SK-N-SH treated with all-trans-retinoic acid at 6 μM for 48 hours (cell line): ENCODE results near the gene PAPPA2.

ENCODE experiments used
- ATAC-seq: fragments of 200-7000 bp; cut with Tn5 transposase; 3 replicates; pipeline ENCODE4 v1.9.1; 2020; ENCODE audit warnings: mild to moderate bottlenecking, moderate library complexity
- ARNTL ChIP-seq: fragments of 450-650 bp; formaldehyde crosslinking; IDR thresholded peaks from 2 replicates; pipeline ENCODE4 v1.5.0; 2020; ENCODE audit warnings: low read depth, mild to moderate bottlenecking, moderate library complexity, borderline replicate concordance
- BACH2 ChIP-seq: fragments of 250-450 bp; sonication (Bioruptor Pico); IDR thresholded peaks from 2 replicates; pipeline ENCODE4 v1.9.0; 2021; ENCODE audit warnings: mild to moderate bottlenecking, borderline replicate concordance
- CSDC2 ChIP-seq: fragments of 250-450 bp; sonication (Bioruptor Pico); IDR thresholded peaks from 2 replicates; pipeline ENCODE4 v1.5.0; 2020; ENCODE audit warnings: mild to moderate bottlenecking, moderate library complexity
- ESRRG ChIP-seq: fragments of 250-450 bp; sonication (Bioruptor Pico); IDR thresholded peaks from 2 replicates; pipeline ENCODE4 v1.6.1; 2021; ENCODE audit warnings: mild to moderate bottlenecking
- GLIS3 ChIP-seq: fragments of 250-450 bp; sonication (Bioruptor Pico); IDR thresholded peaks from 2 replicates; pipeline ENCODE4 v1.5.0; 2020; ENCODE audit warnings: mild to moderate bottlenecking, moderate library complexity
- ISL1 ChIP-seq: fragments of 250-450 bp; sonication (Bioruptor Pico); IDR thresholded peaks from 2 replicates; pipeline ENCODE4 v2.1.2; 2022; ENCODE audit warnings: mild to moderate bottlenecking, moderate library complexity
- POU6F1 ChIP-seq: fragments of 250-450 bp; sonication (Bioruptor Pico); IDR thresholded peaks from 2 replicates; pipeline ENCODE4 v1.8.0; 2021; ENCODE audit warnings: low read depth, mild to moderate bottlenecking, moderate library complexity, borderline replicate concordance
- PPARA ChIP-seq: fragments of 250-450 bp; sonication (Bioruptor Pico); IDR thresholded peaks from 2 replicates; pipeline ENCODE4 v1.5.0; 2020; ENCODE audit warnings: mild to moderate bottlenecking, borderline replicate concordance
- RARB ChIP-seq: fragments of 250-450 bp; sonication (Bioruptor Pico); IDR thresholded peaks from 2 replicates; pipeline ENCODE4 v1.8.0; 2021; ENCODE audit warnings: mild to moderate bottlenecking, moderate library complexity
- SNAI2 ChIP-seq: fragments of 250-450 bp; sonication (Bioruptor Pico); IDR thresholded peaks from 2 replicates; pipeline ENCODE4 v1.5.0; 2020; ENCODE audit warnings: mild to moderate bottlenecking, moderate library complexity
- TOX ChIP-seq: fragments of 250-450 bp; sonication (Bioruptor Pico); IDR thresholded peaks from 2 replicates; pipeline ENCODE4 v1.8.0; 2021; ENCODE audit warnings: mild to moderate bottlenecking, moderate library complexity, borderline replicate concordance
- ZC3H10 ChIP-seq: fragments of 250-450 bp; sonication (Bioruptor Pico); IDR thresholded peaks from 2 replicates; pipeline ENCODE4 v1.5.1; 2021; ENCODE audit warnings: mild to moderate bottlenecking, moderate library complexity
- ZFP3 ChIP-seq: fragments of 250-450 bp; sonication (Bioruptor Pico); IDR thresholded peaks from 2 replicates; pipeline ENCODE4 v1.5.0; 2020; ENCODE audit warnings: mild to moderate bottlenecking, moderate library complexity
- ZFP30 ChIP-seq: fragments of 450-650 bp; formaldehyde crosslinking; IDR thresholded peaks from 2 replicates; pipeline ENCODE4 v1.5.0; 2022; ENCODE audit warnings: mild to moderate bottlenecking, moderate library complexity
- ZNF565 ChIP-seq: fragments of 450-650 bp; formaldehyde crosslinking; conservative IDR thresholded peaks from 2 replicates; pipeline ENCODE4 v1.5.0; 2020; ENCODE audit warnings: low read depth, mild to moderate bottlenecking, moderate library complexity
- ZNF70 ChIP-seq: fragments of 450-650 bp; formaldehyde crosslinking; IDR thresholded peaks from 2 replicates; pipeline ENCODE4 v1.5.0; 2020; ENCODE audit warnings: mild to moderate bottlenecking, moderate library complexity
- ZNF8 ChIP-seq: fragments of 450-650 bp; formaldehyde crosslinking; IDR thresholded peaks from 2 replicates; pipeline ENCODE4 v1.5.0; 2020; ENCODE audit warnings: mild to moderate bottlenecking, moderate library complexity
- TF ChIP-seq, protein P1 (sequence below): fragments of 250-450 bp; sonication (Bioruptor Pico); IDR thresholded peaks from 2 replicates; pipeline ENCODE4 v1.5.1; 2021; ENCODE audit warnings: mild to moderate bottlenecking, moderate library complexity
- TF ChIP-seq, protein P2 (sequence below): fragments of 250-450 bp; sonication (Bioruptor Pico); IDR thresholded peaks from 2 replicates; pipeline ENCODE4 v1.8.0; 2020; ENCODE audit warnings: mild to moderate bottlenecking, moderate library complexity, borderline replicate concordance
- TF ChIP-seq, protein P3 (sequence below): fragments of 250-450 bp; sonication (Bioruptor Pico); IDR thresholded peaks from 2 replicates; pipeline ENCODE4 v1.5.0; 2020; ENCODE audit warnings: mild to moderate bottlenecking, moderate library complexity

Gene PAPPA2

GRCh38 chr1:176466514-176466913 lies 3.5 kb downstream of the PAPPA2 start:
- ATAC-seq: no peak
- no peak for TF ChIP-seq SNAI2 (CRISPR knock-in tag)
- TF ChIP-seq BACH2 (CRISPR knock-in tag): no peak
- TF ChIP-seq, protein P1, sequence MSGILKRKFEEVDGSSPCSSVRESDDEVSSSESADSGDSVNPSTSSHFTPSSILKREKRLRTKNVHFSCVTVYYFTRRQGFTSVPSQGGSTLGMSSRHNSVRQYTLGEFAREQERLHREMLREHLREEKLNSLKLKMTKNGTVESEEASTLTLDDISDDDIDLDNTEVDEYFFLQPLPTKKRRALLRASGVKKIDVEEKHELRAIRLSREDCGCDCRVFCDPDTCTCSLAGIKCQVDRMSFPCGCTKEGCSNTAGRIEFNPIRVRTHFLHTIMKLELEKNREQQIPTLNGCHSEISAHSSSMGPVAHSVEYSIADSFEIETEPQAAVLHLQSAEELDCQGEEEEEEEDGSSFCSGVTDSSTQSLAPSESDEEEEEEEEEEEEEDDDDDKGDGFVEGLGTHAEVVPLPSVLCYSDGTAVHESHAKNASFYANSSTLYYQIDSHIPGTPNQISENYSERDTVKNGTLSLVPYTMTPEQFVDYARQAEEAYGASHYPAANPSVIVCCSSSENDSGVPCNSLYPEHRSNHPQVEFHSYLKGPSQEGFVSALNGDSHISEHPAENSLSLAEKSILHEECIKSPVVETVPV: no peak
- TF ChIP-seq CSDC2 (CRISPR knock-in tag): no peak
- TF ChIP-seq, protein P2, sequence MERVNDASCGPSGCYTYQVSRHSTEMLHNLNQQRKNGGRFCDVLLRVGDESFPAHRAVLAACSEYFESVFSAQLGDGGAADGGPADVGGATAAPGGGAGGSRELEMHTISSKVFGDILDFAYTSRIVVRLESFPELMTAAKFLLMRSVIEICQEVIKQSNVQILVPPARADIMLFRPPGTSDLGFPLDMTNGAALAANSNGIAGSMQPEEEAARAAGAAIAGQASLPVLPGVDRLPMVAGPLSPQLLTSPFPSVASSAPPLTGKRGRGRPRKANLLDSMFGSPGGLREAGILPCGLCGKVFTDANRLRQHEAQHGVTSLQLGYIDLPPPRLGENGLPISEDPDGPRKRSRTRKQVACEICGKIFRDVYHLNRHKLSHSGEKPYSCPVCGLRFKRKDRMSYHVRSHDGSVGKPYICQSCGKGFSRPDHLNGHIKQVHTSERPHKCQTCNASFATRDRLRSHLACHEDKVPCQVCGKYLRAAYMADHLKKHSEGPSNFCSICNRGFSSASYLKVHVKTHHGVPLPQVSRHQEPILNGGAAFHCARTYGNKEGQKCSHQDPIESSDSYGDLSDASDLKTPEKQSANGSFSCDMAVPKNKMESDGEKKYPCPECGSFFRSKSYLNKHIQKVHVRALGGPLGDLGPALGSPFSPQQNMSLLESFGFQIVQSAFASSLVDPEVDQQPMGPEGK: no peak
- TF ChIP-seq RARB (CRISPR knock-in tag): no peak
- TF ChIP-seq GLIS3 (CRISPR knock-in tag): no peak
- TF ChIP-seq ZFP3 (CRISPR knock-in tag): no peak
- no peak for TF ChIP-seq ISL1 (CRISPR knock-in tag)
- TF ChIP-seq PPARA: no peak
- no peak for TF ChIP-seq TOX (CRISPR knock-in tag)
- no peak for TF ChIP-seq POU6F1
- TF ChIP-seq ESRRG (CRISPR knock-in tag): no peak

DNA sequence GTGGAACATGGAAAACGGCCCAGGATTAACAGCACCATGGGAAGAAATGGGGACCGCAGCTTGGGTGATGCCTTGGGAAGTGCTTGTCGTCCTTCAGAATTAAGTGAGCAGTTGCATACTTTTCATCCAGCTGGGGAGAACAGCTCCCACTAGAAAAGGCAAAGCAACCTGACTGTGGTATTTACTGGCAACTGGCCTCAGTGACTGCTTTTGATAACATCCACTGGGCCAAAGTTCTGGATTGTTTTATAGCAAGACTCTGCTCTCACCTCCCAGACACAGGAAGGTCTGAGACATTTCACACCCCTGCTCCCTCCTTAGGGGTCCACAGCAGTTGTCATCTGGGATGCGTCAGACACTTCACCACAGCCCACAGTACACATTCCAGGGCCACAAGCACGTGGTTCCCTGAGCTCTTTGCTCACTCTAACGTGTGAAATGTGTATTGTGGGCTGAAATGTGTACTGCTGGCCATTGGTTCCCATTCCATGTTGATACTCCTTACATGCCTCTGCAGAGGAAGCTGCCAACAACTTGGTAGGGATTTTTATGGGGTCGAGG lies 6.6 kb downstream of the PAPPA2 start:
- TF ChIP-seq ZNF8: no peak
- TF ChIP-seq, protein P1: no peak
- TF ChIP-seq ZFP3 (CRISPR knock-in tag): no peak
- no peak for TF ChIP-seq ESRRG (CRISPR knock-in tag)
- no peak for TF ChIP-seq BACH2 (CRISPR knock-in tag)
- TF ChIP-seq, protein P3, sequence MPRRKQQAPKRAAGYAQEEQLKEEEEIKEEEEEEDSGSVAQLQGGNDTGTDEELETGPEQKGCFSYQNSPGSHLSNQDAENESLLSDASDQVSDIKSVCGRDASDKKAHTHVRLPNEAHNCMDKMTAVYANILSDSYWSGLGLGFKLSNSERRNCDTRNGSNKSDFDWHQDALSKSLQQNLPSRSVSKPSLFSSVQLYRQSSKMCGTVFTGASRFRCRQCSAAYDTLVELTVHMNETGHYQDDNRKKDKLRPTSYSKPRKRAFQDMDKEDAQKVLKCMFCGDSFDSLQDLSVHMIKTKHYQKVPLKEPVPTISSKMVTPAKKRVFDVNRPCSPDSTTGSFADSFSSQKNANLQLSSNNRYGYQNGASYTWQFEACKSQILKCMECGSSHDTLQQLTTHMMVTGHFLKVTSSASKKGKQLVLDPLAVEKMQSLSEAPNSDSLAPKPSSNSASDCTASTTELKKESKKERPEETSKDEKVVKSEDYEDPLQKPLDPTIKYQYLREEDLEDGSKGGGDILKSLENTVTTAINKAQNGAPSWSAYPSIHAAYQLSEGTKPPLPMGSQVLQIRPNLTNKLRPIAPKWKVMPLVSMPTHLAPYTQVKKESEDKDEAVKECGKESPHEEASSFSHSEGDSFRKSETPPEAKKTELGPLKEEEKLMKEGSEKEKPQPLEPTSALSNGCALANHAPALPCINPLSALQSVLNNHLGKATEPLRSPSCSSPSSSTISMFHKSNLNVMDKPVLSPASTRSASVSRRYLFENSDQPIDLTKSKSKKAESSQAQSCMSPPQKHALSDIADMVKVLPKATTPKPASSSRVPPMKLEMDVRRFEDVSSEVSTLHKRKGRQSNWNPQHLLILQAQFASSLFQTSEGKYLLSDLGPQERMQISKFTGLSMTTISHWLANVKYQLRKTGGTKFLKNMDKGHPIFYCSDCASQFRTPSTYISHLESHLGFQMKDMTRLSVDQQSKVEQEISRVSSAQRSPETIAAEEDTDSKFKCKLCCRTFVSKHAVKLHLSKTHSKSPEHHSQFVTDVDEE (CRISPR knock-in tag): no peak
- no peak for TF ChIP-seq CSDC2 (CRISPR knock-in tag)
- TF ChIP-seq SNAI2 (CRISPR knock-in tag): no peak
- no peak for TF ChIP-seq PPARA
- no peak for TF ChIP-seq ZNF565 (CRISPR knock-in tag)
- TF ChIP-seq ZFP30: no peak
- TF ChIP-seq ISL1 (CRISPR knock-in tag): no peak
- no peak for TF ChIP-seq RARB (CRISPR knock-in tag)
- TF ChIP-seq ZNF70 (CRISPR knock-in tag): no peak
- TF ChIP-seq GLIS3 (CRISPR knock-in tag): no peak
- TF ChIP-seq TOX (CRISPR knock-in tag): no peak
- TF ChIP-seq, all 23 proteins: peak for 0
- no peak for ATAC-seq

GRCh38 chr1:176471338-176472121 lies 8.6 kb downstream of the PAPPA2 start:
- TF ChIP-seq, protein P3 (CRISPR knock-in tag): no peak
- TF ChIP-seq POU6F1: no peak
- TF ChIP-seq ZC3H10 (CRISPR knock-in tag): no peak
- TF ChIP-seq, protein P1: no peak
- no peak for TF ChIP-seq ARNTL
- TF ChIP-seq, all 23 proteins: peak for 0
- no peak for ATAC-seq
